ACC112 (cell line): ENCODE measurements around the gene ASB8.

Source experiments
- H2AFZ ChIP-seq: fragments of 200-600 bp; sonication (generic); one replicate; pipeline ENCODE4 v1.6.0; 2017; ENCODE audit warnings: antibody characterized with exemption, low read length; ENCODE audit not compliant: unreplicated experiment
- H3K27ac ChIP-seq: fragments of 200-600 bp; sonication (generic); 2 replicates; pipeline ENCODE4 v1.5.1; 2014; ENCODE audit warnings: low read depth, mild to moderate bottlenecking, antibody characterized with exemption, low read length, moderate library complexity
- H3K27me3 ChIP-seq: fragments of 200-600 bp; sonication (generic); 2 replicates; pipeline ENCODE4 v1.6.1; 2014; ENCODE audit warnings: mild to moderate bottlenecking, antibody characterized with exemption, low read length, moderate library complexity, mixed read lengths; ENCODE audit not compliant: insufficient read depth
- H3K36me3 ChIP-seq: fragments of 200-600 bp; sonication (generic); 2 replicates; pipeline ENCODE4 v1.6.1; 2016; ENCODE audit warnings: mild to moderate bottlenecking, antibody characterized with exemption, low read length, moderate library complexity, mixed read lengths; ENCODE audit not compliant: insufficient read depth
- H3K4me1 ChIP-seq: fragments of 200-600 bp; sonication (generic); one replicate; pipeline ENCODE4 v1.6.1; 2016; ENCODE audit warnings: low read length, mixed read lengths; ENCODE audit not compliant: insufficient read depth, unreplicated experiment, control insufficient read depth
- H3K4me3 ChIP-seq: fragments of 200-600 bp; sonication (generic); 2 replicates; pipeline ENCODE4 v1.5.1; 2014; ENCODE audit warnings: mild to moderate bottlenecking, low read depth, low read length
- H3K79me2 ChIP-seq: fragments of 200-600 bp; sonication (generic); one replicate; pipeline ENCODE4 v1.6.0; 2016; ENCODE audit warnings: low read length; ENCODE audit not compliant: control insufficient read depth, unreplicated experiment, insufficient read depth

Gene ASB8

GRCh38 chr12:48106681-48107613, 50.4 kb downstream of the ASB8 start:
- Histone ChIP-seq H3K27ac (peak overlapping the region; percentile 96), H3K79me2 (peaks cover 35% of the 10 kb centered on the region)

GRCh38 chr12:48105867-48106680, 51.2 kb downstream of the ASB8 start, which contains the start of gene SENP1:
Gene SENP1, minus strand, starts transcription at chr12:48106079. Its CDS starts 4,607 bp downstream, at chr12:48101472.
- peaks cover 42% of the 10 kb centered on the region for H3K79me2 ChIP-seq
- peak within 1 kb of the TSS; percentile 96 for H3K27ac ChIP-seq
- H3K36me3 ChIP-seq: no peaks in the 10 kb centered on the region
- H2AFZ ChIP-seq: peak within 1 kb of the TSS; percentile 92
- peaks cover 16% of the 10 kb centered on the region for H3K4me1 ChIP-seq
- peak within 1 kb of the TSS; percentile 91 for H3K4me3 ChIP-seq
- no peaks in the 10 kb centered on the region for H3K27me3 ChIP-seq

More at GRCh38 chr12:48106681-48107613, 50.4 kb downstream of the ASB8 start:
- Histone ChIP-seq H2AFZ (peak overlapping the region; percentile 92), H3K4me3 (peak overlapping the region; percentile 91), H3K36me3 (no peaks in the 10 kb centered on the region), H3K27me3 (no peaks in the 10 kb centered on the region), H3K4me1 (peaks cover 16% of the 10 kb centered on the region)

GRCh38 chr12:48105321-48105866, 51.9 kb downstream of the ASB8 start:
- no peaks in the 10 kb centered on the region for H3K36me3 ChIP-seq
- peak overlapping the region; percentile 91 for H3K4me3 ChIP-seq
- peak overlapping the region; percentile 96 for H3K27ac ChIP-seq
- peaks cover 16% of the 10 kb centered on the region for H3K4me1 ChIP-seq
- H3K79me2 ChIP-seq: peaks cover 42% of the 10 kb centered on the region
- H2AFZ ChIP-seq: peak overlapping the region; percentile 92
- H3K27me3 ChIP-seq: no peaks in the 10 kb centered on the region

GRCh38 chr12:48104531-48104930, 52.8 kb downstream of the ASB8 start:
- Histone ChIP-seq H3K4me3 (peak overlapping the region; percentile 91), H3K4me1 (peaks cover 16% of the 10 kb centered on the region), H3K79me2 (peaks cover 46% of the 10 kb centered on the region), H3K36me3 (no peaks in the 10 kb centered on the region), H2AFZ (no peak overlapping the region), H3K27me3 (no peaks in the 10 kb centered on the region), H3K27ac (no peak overlapping the region)
